ENCODE results near the gene IL6R.
"Not testable (repeated sequence)": the region's sequence is repeated elsewhere in the genome, so short reads cannot be mapped to it uniquely, and the experiment has no call there.

The IL6R gene

GRCh38 chr1:154485106-154485505 is 80.0 kb downstream of the IL6R start:
- FAIRE-seq: no peak

GRCh38 chr1:154485910-154486496 is 80.9 kb downstream of the IL6R start:
- FAIRE-seq: no peak

GRCh38 chr1:154486756-154487155 is 81.6 kb downstream of the IL6R start:
- FAIRE-seq: not testable (repeated sequence)

- no peak for FAIRE-seq
Observed at GRCh38 chr1:154488922-154489321, 83.8 kb downstream of the IL6R start.

- FAIRE-seq: no peak
Observed at GRCh38 chr1:154489695-154490274, 84.6 kb downstream of the IL6R start.

- no peak for FAIRE-seq
Observed at GRCh38 chr1:154490317-154490716, 85.2 kb downstream of the IL6R start.

GRCh38 chr1:154492115-154492514 is 87.0 kb downstream of the IL6R start:
- FAIRE-seq: no peak

- FAIRE-seq: no peak
Observed at GRCh38 chr1:154493276-154493675, 88.1 kb downstream of the IL6R start.

- FAIRE-seq: no peak
Observed at GRCh38 chr1:154495496-154496273, 90.5 kb downstream of the IL6R start.

GRCh38 chr1:154496383-154496782 is 91.2 kb downstream of the IL6R start:
- FAIRE-seq: no peak

- FAIRE-seq: no peak
Observed at GRCh38 chr1:154497026-154497806, 92.1 kb downstream of the IL6R start.

- no peak for FAIRE-seq
Observed at GRCh38 chr1:154499446-154499845, 94.3 kb downstream of the IL6R start.

GRCh38 chr1:154500533-154500932 is 95.4 kb downstream of the IL6R start:
- FAIRE-seq: no peak

GRCh38 chr1:154501423-154502065 is 96.4 kb downstream of the IL6R start:
- FAIRE-seq: no peak

- FAIRE-seq: no peak
Observed at GRCh38 chr1:154502066-154502743, 97.1 kb downstream of the IL6R start, which contains the start of the genes SHE and TDRD10. Gene SHE (minus strand): TSS chr1:154502412. CDS start chr1:154502026, 386 bp downstream. Gene TDRD10 (plus strand): TSS chr1:154502219. CDS start chr1:154506904, 4,685 bp downstream.

GRCh38 chr1:154502744-154503115 is 97.6 kb downstream of the IL6R start:
- FAIRE-seq: no peak

- no peak for FAIRE-seq
Observed at GRCh38 chr1:154503898-154504297, 98.8 kb downstream of the IL6R start.

GRCh38 chr1:154512760-154513159 is 107.6 kb downstream of the IL6R start:
- FAIRE-seq: no peak

- FAIRE-seq: no peak
Observed at GRCh38 chr1:154514066-154514553, 109.0 kb downstream of the IL6R start.

- FAIRE-seq: no peak
Observed at GRCh38 chr1:154517661-154518060, 112.5 kb downstream of the IL6R start.
